ENCODE measurements around the gene TRIM17.

Gene TRIM17

DNA sequence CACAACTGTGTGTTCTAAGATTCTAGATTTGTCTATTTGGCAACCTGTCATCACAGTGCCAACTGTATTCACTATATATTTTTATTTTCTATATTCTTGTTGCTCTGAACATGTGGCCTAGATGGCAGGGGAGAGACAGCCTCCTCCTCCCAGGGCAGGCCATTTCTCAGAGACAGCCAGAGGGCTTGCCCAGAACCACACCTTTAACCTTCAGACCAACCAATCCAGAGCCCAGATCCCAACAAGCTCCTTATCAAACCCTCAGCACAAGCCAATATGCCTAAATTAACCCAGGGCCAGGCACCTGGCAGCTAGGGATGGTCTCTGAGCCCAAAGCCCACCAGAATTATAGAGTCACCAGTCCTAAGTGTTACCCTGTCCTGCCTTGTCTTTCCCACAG lies 29.3 kb downstream of the TRIM17 start:
- Histone ChIP-seq H3K36me3 (replicated peaks; ENCODE audit: insufficient read depth, low read length) (no peaks in the 10 kb centered on the region), H3K9ac (ENCODE audit: low read length) (no peak overlapping the region), H3K9me3 (replicated peaks; ENCODE audit: insufficient read depth, low read length) (no peaks in the 10 kb centered on the region), H3K9me2 (replicated peaks; ENCODE audit: insufficient read depth, low read length) (no peaks in the 10 kb centered on the region), H3K4me1 (ENCODE audit: low read length) (no peaks in the 10 kb centered on the region), H4K20me1 (ENCODE audit: insufficient read depth, low read length) (no peaks in the 10 kb centered on the region), H3K79me2 (ENCODE audit: low read length) (no peaks in the 10 kb centered on the region), H3K27ac (ENCODE audit: low read length) (no peak overlapping the region), H2AFZ (ENCODE audit: low read length) (no peak overlapping the region), H3F3A (ENCODE audit: insufficient read depth, low read length) (no peaks in the 10 kb centered on the region), H3K4me2 (ENCODE audit: low read depth, low read length) (no peak overlapping the region), H3K4me3 (ENCODE audit: low read length) (no peak overlapping the region), H3K27me3 (replicated peaks; ENCODE audit: insufficient read depth, low read length) (no peaks in the 10 kb centered on the region)
- TF ChIP-seq, protein P1, sequence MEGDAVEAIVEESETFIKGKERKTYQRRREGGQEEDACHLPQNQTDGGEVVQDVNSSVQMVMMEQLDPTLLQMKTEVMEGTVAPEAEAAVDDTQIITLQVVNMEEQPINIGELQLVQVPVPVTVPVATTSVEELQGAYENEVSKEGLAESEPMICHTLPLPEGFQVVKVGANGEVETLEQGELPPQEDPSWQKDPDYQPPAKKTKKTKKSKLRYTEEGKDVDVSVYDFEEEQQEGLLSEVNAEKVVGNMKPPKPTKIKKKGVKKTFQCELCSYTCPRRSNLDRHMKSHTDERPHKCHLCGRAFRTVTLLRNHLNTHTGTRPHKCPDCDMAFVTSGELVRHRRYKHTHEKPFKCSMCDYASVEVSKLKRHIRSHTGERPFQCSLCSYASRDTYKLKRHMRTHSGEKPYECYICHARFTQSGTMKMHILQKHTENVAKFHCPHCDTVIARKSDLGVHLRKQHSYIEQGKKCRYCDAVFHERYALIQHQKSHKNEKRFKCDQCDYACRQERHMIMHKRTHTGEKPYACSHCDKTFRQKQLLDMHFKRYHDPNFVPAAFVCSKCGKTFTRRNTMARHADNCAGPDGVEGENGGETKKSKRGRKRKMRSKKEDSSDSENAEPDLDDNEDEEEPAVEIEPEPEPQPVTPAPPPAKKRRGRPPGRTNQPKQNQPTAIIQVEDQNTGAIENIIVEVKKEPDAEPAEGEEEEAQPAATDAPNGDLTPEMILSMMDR (IDR thresholded peaks at IDR 0.05; ENCODE audit: low read length), result no peak
- TF ChIP-seq EZH2phosphoT487 (IDR thresholded peaks at IDR 0.05; ENCODE audit: low read length), result no peak
- no peak for TF ChIP-seq EZH2 (optimal IDR thresholded peaks at IDR 0.05; ENCODE audit: low read depth, low read length)
- no peak for DNase-seq

DNA sequence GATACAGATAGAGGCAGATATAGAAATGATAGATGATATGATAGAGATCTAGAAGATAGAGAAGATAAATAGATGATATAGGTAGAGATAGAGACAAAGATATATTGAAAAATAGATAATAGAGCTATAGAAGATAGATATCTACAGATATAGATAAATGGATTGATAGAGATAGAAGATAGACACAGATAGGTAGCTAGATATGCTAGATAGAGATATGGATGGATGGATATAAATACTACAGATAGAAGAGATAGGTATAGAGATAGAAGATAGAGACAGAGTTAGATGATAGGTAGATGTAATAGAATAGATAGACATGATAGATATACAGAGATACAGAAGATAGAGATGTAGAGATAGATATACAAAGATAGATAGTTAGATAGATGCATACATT lies 31.4 kb downstream of the TRIM17 start:
- Histone ChIP-seq H3K9me2 (replicated peaks; ENCODE audit: insufficient read depth, low read length) (no peaks in the 10 kb centered on the region), H3K4me3 (ENCODE audit: low read length) (no peak overlapping the region), H3K4me1 (ENCODE audit: low read length) (no peaks in the 10 kb centered on the region), H3K36me3 (replicated peaks; ENCODE audit: insufficient read depth, low read length) (no peaks in the 10 kb centered on the region), H3K79me2 (ENCODE audit: low read length) (no peaks in the 10 kb centered on the region), H3F3A (ENCODE audit: insufficient read depth, low read length) (no peaks in the 10 kb centered on the region), H2AFZ (ENCODE audit: low read length) (no peak overlapping the region), H3K9ac (ENCODE audit: low read length) (no peak overlapping the region), H3K27me3 (replicated peaks; ENCODE audit: insufficient read depth, low read length) (no peaks in the 10 kb centered on the region), H3K4me2 (ENCODE audit: low read depth, low read length) (no peak overlapping the region), H4K20me1 (ENCODE audit: insufficient read depth, low read length) (no peaks in the 10 kb centered on the region), H3K9me3 (replicated peaks; ENCODE audit: insufficient read depth, low read length) (no peaks in the 10 kb centered on the region), H3K27ac (ENCODE audit: low read length) (no peak overlapping the region)
- DNase-seq, result no peak
- no peak for TF ChIP-seq EZH2 (optimal IDR thresholded peaks at IDR 0.05; ENCODE audit: low read depth, low read length)
- no peak for TF ChIP-seq EZH2phosphoT487 (IDR thresholded peaks at IDR 0.05; ENCODE audit: low read length)
- TF ChIP-seq, protein P1 (IDR thresholded peaks at IDR 0.05; ENCODE audit: low read length), result no peak

DNA sequence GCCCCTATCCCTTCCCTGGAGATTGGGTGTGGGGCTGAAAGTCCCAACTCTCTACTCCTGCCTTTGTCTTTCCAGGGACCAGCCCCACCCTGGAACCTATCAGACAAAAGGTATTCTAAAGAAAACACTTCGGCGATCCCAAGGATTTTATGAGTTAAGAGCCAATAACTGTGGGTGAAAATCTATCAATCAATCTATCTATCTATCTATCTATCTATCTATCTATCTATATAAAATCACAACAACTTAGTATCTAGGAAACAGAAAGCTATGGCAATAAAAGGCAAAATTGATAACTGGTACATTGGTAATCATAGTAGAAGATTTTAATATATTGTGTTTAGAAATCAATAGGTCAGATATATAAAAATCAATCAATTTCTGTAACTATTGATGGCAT lies 32.9 kb downstream of the TRIM17 start:
- Histone ChIP-seq H2AFZ (ENCODE audit: low read length) (no peak overlapping the region), H3K9ac (ENCODE audit: low read length) (no peak overlapping the region)

More for the DNA sequence above, 32.9 kb downstream of the TRIM17 start:
- TF ChIP-seq, protein P1 (IDR thresholded peaks at IDR 0.05; ENCODE audit: low read length), result no peak
- no peak for TF ChIP-seq EZH2phosphoT487 (IDR thresholded peaks at IDR 0.05; ENCODE audit: low read length)
- TF ChIP-seq EZH2 (optimal IDR thresholded peaks at IDR 0.05; ENCODE audit: low read depth, low read length), result no peak
- no peak for DNase-seq
- Histone ChIP-seq H3K79me2 (ENCODE audit: low read length) (no peaks in the 10 kb centered on the region), H3K27me3 (replicated peaks; ENCODE audit: insufficient read depth, low read length) (no peaks in the 10 kb centered on the region), H3K36me3 (replicated peaks; ENCODE audit: insufficient read depth, low read length) (no peaks in the 10 kb centered on the region), H3K4me2 (ENCODE audit: low read depth, low read length) (no peak overlapping the region), H3K9me2 (replicated peaks; ENCODE audit: insufficient read depth, low read length) (no peaks in the 10 kb centered on the region), H3K27ac (ENCODE audit: low read length) (no peak overlapping the region), H3K4me3 (ENCODE audit: low read length) (no peak overlapping the region), H4K20me1 (ENCODE audit: insufficient read depth, low read length) (no peaks in the 10 kb centered on the region), H3K9me3 (replicated peaks; ENCODE audit: insufficient read depth, low read length) (no peaks in the 10 kb centered on the region), H3K4me1 (ENCODE audit: low read length) (no peaks in the 10 kb centered on the region), H3F3A (ENCODE audit: insufficient read depth, low read length) (no peaks in the 10 kb centered on the region)
